HG03175 (cell line): Measurements from ENCODE around the gene TCTN3.
A peak's percentile ranks its signal among the peaks of the same experiment; 100 is the strongest.
"Not testable (repeated sequence)": the region's sequence is repeated elsewhere in the genome, so short reads cannot be mapped to it uniquely, and the experiment has no call there.

ENCODE experiments used
- ATAC-seq: cut with Tn5 transposase; IDR thresholded peaks from one replicate; pipeline ENCODE4 v1.9.1; 2021; ENCODE audit warnings: mild to moderate bottlenecking, moderate library complexity; ENCODE audit not compliant: unreplicated experiment

The TCTN3 gene, protein sequence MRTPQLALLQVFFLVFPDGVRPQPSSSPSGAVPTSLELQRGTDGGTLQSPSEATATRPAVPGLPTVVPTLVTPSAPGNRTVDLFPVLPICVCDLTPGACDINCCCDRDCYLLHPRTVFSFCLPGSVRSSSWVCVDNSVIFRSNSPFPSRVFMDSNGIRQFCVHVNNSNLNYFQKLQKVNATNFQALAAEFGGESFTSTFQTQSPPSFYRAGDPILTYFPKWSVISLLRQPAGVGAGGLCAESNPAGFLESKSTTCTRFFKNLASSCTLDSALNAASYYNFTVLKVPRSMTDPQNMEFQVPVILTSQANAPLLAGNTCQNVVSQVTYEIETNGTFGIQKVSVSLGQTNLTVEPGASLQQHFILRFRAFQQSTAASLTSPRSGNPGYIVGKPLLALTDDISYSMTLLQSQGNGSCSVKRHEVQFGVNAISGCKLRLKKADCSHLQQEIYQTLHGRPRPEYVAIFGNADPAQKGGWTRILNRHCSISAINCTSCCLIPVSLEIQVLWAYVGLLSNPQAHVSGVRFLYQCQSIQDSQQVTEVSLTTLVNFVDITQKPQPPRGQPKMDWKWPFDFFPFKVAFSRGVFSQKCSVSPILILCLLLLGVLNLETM

DNA sequence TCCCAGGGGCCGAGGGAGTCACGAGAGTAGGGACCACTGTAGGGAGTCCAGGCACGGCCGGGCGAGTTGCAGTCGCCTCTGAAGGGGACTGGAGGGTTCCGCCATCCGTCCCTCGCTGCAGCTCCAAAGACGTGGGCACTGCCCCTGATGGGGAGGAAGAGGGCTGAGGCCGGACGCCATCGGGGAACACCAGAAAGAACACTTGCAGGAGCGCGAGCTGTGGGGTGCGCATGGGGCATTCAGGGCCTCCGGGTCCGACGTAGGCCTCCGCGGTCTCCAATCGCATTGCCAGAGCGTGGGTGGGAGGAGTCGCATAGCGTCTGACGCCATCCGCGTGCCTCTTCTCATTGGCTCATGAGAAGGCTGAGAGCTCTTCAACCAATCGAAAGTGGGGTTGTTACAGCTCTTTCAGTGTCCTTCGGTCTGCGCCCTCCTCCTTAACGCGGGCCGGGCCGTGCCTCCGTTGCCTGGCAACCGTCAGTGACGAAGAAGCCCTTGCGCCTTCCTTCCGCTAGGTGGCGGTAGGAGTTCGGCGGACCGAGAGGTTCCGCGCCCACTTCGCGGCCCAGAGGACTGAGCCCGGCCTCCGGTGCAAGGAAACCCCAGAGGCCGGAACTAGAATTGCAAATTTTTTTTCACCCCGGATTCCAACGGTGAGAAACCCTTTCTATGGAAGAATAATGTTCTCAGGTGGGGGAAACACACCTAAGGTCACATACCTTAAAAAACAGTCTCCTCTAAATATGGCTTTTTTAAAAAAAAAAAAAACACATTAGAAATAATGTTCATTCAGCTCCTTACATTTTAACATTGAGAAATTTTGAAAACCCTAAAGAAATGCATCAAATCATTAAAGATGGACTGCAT lies at the start of gene TCTN3:
Gene TCTN3 (minus strand): TSS at position 260 of the 867 bp plus-strand sequence. CDS start 28 bp downstream, at position 232.
- peak; percentile 98 for ATAC-seq

DNA sequence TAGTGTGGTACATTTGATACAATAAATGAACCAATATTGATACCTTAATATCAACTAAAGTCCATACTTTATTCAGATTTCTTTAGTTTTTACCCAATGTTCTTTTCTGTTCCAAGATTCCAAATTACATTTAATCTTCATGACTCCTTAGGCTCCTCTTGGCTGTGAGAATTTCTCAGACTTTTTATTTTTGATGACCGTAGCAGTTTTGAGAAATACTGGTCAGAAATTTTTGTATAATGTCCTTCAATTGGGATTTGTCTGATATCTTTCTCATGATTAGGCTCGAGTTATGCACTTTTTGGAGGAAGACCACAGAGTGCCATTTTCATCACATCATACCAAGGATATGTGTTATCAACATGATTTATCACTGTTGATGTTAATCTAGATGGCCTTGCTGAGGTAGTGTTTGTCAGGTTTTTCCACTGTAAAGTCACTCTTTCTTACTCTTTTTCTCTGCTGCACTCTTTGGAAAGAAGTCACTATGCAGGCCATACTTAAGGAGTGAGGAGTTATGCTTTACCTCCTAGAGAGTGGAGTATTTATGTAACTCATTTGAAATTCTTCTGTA lies 49.3 kb upstream of the TCTN3 start:
- ATAC-seq = no peak

DNA sequence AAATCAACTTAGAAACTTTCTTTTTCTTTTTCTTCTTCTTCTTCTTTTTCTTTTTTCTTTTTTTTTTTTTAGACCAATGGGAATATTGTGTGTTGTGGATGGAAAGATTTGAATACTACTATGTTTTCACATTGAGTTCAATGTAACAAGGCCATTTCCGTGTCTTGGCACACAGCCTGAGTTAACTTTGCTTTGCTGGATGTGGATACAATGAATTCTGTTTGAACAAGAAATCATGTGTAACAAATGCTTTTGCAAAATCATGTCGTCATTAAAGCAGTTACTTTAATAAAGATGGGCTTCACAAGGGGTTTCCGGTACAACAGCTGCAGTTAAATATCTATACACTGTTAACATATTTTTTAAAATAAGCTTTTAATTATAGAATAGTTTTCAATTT lies 48.8 kb upstream of the TCTN3 start:
- peak; percentile 23 for ATAC-seq

DNA sequence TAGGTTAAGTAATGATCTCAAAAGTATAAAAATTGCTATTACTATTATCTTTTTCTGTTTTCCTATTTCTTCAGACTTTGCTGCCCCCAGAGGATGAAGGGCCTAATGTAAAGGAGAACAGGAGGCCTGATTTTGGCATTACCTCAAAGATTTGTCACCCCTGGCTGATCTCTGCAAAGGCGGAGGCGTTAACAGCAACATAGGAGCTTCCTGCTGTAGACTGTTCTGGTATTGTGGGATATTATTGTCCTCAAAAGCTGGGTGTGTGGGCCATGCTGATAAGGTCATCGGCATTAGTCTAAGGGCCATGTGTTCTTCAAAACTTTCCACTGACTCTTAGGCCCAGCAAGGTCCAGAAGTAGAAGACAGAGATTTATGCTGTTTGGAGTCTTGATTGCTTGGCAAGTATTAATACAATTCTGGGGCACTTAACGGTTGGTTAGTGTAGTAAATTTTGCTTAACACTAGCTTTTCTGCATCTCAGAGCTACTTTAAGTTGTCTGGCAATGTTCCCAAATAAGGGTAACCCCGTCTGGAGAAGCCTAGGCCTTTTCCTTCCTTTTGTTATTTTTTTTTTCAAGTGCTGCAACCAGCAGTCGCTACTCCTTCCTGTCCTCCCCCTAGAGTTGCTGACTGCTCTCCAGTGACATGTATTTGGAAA lies 48.2 kb upstream of the TCTN3 start:
- peak; percentile 83 for ATAC-seq

DNA sequence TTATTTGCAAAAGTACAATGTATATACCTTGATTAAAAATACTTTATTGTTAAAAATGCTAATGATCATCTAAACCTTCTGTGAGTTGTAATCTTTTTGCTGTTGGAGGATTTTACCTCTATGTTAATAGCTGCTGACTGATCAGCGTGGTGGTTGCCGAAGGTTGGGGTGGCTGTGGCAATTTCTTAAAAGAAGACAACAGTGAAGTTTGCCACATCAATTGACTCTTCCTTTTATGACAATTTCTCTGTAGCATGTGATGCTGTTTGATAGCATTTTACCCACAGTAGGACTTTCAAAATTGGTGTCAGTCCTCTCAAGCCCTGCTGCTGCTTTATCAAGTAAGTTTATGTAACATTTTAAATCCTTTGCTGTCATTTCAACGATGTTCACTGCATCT lies 45.3 kb upstream of the TCTN3 start:
- no peak for ATAC-seq

DNA sequence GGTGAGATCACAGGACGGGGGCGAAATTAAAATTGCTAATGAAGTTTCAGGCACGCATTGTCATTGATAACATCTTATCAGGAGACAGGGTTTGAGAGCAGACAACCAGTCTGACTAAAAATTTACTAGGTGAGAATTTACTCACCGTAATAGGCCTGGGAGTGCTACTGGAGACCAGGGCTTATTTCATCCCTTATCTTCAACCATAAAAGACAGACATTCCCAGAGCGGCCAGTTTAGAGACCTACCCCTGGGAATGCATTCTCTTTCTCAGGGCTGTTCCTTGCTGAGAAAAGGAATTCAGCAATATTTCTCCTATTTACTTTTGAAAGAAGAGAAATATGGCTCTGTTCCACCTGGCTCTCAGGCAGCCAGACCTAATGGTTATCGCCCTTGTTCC lies 39.2 kb upstream of the TCTN3 start:
- ATAC-seq = not testable (repeated sequence)

DNA sequence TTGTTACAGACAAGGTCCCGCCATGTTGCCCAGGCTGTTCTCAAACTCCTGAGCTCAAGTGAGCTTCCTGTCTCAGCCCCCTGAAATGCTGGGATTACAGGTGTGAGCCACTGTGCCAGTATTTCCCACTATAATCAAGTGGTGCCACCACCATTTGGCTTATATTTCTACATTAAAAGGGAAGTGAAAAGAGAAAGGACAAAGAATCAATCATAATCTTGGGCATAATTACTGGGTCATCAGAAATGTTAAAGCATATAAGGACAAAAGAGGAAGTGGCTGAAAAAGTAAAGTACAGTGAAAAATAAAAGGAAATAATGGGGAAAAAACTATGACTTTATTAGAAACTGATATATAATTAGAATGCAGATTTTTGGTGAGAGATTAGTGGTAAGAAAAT lies 36.5 kb upstream of the TCTN3 start:
- ATAC-seq = no peak

DNA sequence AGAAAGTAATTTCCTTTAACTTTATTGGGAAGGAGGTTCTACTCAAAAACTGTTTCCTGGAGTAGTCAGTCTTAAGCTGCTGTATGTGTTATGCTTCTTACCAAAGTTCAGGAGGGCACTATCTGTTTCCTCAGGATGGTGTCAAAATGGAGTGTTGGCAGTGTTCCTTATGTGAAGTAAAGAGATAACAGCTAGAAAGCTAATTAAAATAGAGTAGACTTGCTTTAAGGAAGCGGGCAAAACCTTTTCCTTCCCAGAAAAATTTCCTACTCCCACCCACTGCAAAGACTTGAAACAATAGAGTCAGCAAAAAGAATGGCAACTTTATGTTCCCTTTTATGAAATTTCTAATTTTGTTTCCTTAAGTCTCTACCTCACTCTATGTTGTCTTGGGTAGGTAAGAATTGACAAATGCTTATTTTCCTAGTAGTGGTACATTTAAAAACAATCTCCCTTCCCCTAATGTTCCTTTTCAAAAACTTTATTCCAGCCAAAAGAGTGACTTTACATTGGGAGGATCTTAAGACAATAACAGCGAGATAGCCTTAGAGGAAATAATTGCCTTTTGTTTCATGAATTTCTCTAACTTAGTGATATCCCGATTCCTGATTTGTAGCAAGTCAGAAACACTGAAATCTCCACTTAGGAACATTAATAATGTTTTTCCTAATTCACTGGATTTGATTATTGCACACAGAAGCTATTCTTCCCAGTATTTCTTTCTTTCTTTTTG lies 35.8 kb upstream of the TCTN3 start:
- ATAC-seq = no peak

DNA sequence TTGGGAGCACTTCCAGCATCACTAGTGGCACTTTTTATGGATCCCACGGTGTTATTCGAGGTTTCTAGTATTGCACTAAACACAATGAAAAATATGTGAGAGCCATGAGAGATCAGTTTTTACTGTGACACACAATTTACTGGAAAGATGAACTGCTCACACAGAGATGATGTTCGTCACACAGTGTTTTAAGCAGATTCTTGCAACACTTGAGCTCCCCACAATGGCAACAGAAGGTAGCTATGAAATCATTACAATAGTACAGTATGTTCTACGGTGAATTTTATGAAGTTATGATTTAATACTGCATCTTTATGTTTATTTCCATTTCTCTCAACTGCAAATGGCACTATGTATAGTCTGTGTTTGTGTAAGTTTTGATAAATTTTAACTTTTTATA lies 34.8 kb upstream of the TCTN3 start:
- no peak for ATAC-seq

DNA sequence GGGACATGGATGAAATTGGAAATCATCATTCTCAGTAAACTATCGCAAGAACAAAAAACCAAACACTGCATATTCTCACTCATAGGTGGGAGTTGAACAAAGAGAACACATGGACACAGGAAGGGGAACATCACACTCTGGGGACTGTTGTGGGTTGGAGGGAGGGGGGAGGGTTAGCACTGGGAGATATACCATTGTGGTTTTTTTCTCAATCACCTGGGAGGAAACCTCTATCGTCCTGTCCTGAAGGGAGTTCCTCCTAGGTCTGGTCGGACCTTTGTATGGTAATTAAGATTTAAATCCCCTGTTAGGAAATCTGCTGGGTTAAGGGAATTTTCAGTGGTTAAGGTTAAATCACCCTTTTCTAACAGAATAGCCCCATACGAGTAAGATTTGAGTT lies 28.8 kb upstream of the TCTN3 start:
- not testable (repeated sequence) for ATAC-seq

DNA sequence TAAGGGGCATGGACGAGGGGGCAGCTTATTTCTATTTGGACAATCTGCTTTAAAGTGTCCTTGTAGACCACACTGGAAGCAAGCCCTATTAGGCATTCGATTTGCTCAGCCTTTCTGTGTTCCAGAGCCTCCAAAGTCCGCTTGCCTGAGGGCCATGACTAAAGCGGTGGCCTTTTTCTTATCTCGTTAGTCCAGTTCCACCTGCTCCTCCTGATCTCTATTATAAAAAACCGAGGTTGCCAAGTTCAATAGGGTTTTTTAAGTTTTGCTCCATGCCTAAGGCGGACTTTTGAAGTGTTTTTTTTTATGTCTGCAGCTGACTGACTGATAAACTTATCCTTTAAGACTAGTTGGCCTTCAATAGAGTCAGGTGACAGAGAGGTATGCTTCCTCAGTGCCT lies 27.0 kb upstream of the TCTN3 start:
- ATAC-seq = not testable (repeated sequence)

DNA sequence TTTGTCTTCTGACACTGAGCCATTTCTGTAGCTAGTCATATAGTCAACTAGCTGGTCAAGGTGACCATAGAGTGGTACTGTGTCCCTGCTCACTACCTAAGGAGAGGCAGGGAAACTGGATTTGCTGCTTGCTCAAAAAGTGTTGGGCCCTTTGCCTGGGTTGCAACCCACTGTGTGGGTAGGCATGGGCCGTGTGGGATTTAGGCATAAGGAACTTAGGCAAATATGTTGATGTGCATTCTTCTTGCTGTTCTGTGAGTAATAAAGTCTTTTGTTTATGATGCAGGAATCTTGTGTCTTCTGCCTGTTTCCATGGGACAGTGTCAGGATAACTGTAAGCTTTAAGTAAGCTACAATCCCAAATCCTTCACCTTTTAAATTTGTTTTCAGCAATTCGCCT lies 23.1 kb upstream of the TCTN3 start:
- no peak for ATAC-seq

DNA sequence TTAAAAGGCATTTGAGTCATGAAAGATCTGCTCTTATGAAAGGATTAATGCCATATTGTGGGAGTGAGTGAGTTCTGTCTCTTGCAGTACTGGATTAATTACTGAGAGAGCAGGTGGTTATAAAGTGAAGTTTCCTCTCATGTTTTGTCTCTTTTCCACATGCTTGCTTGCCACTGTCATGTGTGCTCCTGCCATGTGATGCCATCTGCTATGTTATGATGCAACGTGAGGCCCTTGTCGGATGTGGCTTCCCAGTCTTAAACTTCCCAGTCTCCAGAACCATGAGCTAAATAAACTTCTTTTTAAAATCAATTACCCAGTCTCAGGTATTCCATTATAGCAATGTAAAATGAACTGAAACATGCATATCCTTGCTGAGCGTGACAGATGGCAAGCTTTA lies 22.7 kb upstream of the TCTN3 start:
- ATAC-seq = no peak

DNA sequence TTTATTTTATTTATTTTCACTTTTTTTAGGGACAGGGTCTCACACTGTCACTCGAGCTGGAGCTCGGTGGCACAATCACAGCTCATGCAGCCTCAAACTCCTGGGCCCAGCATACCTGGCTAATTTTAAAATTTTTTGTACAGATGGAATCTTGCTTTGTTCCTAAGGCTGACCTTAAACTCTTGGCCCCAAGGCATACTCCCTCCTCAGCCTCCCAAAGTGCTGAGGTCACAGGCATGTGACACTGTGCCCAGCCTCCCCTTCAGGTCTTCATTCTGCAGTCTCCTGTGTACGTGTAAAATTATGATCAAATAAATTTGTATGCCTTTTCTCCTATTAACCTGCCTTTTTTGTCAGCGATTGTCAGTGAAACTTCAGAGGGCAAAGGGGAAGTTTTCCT lies 17.8 kb upstream of the TCTN3 start:
- ATAC-seq = no peak

DNA sequence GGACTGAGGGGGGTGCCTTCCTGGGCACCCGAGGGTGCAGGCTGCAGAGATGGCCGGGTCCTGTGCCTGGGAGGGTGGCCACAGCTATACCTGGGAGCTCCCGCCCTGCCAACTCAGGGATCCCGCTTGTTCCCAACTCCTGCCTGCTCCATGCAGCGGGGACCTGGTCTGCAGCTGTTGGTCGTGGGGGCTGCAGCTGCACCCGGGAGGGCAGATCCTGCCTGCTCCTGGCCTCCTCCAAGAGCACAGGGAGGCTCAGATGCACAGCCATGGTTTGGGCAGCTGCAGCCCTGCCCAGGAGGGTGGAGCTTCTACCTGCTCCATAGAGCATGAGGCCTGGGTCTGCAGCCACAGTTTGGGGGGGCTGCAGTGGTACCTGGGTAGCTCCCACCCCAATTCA lies 13.3 kb upstream of the TCTN3 start:
- ATAC-seq = no peak

DNA sequence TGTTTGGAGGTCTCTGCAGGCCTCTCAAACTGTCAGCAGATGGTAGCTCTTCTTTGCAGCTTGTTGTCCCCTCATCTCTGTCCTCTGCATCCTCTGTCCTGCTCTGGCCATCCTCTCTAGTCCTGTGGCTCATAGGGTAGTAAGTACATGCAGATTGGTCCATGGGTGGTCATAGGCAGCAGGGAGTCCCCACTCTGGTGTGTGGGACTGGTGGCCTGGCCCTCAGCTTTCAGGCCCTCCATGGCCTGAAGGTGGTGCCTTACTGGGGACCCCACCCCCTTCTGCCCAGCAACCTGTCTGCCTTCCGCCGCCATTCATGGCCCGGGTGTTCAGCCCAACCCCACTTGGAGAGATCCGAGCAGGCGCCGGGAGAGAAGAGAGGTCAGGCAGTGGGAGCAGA lies 12.8 kb upstream of the TCTN3 start:
- no peak for ATAC-seq

DNA sequence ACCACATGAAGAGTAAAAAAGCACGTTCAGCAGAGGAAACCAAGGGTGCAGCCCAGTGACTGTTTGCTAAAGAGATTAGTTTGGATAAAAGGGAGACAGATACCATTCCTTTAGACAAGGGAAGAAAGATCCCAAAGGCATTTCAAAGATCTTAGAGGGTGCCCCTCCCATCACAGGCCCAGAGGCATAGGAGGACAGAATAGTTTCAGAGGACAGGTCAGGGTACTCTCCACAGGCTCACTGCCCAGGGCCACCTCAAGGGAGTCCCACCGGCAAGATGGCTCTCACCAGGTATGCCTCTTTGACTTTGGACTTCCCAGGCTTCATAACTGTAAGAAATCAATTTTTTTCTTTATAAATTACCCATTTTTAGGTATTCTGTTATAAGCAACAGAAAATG lies 4.7 kb upstream of the TCTN3 start:
- no peak for ATAC-seq

DNA sequence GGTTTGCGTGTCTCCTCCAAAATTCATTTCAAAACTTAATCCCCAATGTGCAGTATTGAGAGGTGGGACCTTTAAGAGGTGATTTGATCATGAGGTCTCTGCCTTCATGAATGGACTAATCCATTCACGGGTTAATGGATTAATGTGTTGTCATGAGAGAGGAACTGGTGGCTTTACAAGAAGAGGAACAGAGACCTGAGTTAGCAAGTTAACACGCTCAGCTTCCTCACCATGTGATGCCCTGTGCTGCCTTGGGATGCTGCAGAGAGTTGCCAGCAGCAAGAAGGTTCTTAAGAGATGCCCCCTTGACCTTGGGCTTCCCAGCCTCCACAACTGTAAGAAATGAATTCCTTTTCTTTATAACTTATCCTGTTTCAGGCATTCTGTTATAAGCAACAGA lies 3.7 kb upstream of the TCTN3 start:
- peak; percentile 34 for ATAC-seq

DNA sequence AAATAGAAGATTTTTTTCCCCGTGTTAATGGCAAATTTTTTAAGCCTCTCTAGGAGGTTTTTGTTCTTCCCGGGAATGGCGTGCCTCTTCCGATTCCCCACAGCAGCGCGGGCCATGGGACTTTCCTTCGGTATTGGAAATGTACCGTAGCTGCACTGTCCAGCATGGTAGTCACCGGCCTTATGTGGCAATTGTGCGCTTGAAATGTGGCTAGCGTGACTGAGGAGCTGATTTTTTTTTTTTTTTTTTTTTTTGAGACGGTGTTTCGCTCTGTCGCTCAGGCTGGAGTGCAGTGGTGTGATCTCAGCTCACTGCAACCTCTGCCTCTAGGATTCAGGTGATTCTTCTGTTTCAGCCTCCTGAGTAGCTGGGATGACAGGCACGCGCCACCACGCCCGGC lies 938 bp upstream of the TCTN3 start:
- ATAC-seq = no peak

DNA sequence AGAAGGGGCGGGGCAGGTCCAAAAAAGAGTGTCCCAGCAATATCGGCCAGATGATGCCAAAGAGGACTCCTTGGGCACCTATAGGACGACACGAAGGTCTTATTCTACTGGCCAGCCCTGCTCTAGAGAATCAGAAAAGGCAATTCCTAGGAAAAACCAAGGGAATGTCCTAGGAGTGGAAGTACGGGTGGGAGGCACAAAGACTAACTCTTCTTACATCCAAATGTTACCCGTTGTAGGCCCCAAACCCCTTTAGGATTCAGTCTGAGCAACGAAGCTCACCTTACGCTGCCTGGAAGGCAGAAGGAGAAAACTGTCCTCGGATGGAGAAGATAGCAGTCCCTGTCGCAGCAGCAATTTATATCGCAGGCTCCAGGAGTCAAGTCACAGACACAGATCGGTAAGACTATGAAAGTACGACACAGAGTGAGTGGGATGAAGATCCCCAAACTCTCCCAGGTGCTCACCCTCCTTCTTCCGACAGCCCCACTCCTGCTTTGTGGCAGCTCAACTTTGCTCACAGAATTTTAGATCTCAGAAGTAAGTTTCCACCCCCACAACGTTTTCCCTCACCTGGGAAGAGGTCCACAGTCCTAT lies 558 bp downstream of the TCTN3 start:
- no peak for ATAC-seq
